Measurements from ENCODE around the gene KRTAP1-5. TPM values are rescaled to one million over a fixed set of nuclear protein-coding genes. Genes with fewer than 3 reads are reported as not detected.

The KRTAP1-5 gene
- total and polyA plus RNA-seq, 10 of the 15 experiments (the other 5 are each of a cell fraction or from before 2014, with no cell fraction given) = not detected

- TF ChIP-seq PRDM15 (CRISPR knock-in tag; IDR thresholded peaks at IDR 0.05) (no peak), RBBP5 (conservative IDR thresholded peaks at IDR 0.05) (no peak), SIN3A (IDR thresholded peaks at IDR 0.05; ENCODE audit: low read depth, low read length) (no peak), ZBTB40 (IDR thresholded peaks at IDR 0.05; ENCODE audit: borderline replicate concordance) (no peak), PAX8 (IDR thresholded peaks at IDR 0.05) (no peak)
These were observed 16.6 kb downstream of the KRTAP1-5 start (continued) for GRCh38 chr17:41010441-41010840.

Measured in GM12878 (cell line).